Measurements from ENCODE around the gene WDR18. TPM values are rescaled to one million over a fixed set of nuclear protein-coding genes. Genes with fewer than 3 reads are reported as not detected.

The WDR18 gene
- total and polyA plus RNA-seq, 2 donors from 2014 or later = 40.3 to 77.2 TPM

GRCh38 chr19:1016647-1017114 is 32.5 kb downstream of the WDR18 start:
- no peaks in the 10 kb centered on the region for H3K27me3 ChIP-seq (ENCODE audit: control insufficient read depth, insufficient read depth, low read length)
- H3K9me3 ChIP-seq (ENCODE audit: control insufficient read depth in 2 of 3, insufficient read depth in 1 of 3, low read length in 3 of 3) = no peaks in the 10 kb centered on the region
- H3K4me3 ChIP-seq (ENCODE audit: low read length in 3 of 3) = no peak overlapping the region
- DNase-seq (peak in 1 of 5 donors; percentile 82), FAIRE-seq (no peak)
- intact Hi-C loops (cut with DNase I) = no loop called here
- H3K9ac ChIP-seq (ENCODE audit: low read length in 3 of 3) = no peak overlapping the region
- TF ChIP-seq, protein P1, sequence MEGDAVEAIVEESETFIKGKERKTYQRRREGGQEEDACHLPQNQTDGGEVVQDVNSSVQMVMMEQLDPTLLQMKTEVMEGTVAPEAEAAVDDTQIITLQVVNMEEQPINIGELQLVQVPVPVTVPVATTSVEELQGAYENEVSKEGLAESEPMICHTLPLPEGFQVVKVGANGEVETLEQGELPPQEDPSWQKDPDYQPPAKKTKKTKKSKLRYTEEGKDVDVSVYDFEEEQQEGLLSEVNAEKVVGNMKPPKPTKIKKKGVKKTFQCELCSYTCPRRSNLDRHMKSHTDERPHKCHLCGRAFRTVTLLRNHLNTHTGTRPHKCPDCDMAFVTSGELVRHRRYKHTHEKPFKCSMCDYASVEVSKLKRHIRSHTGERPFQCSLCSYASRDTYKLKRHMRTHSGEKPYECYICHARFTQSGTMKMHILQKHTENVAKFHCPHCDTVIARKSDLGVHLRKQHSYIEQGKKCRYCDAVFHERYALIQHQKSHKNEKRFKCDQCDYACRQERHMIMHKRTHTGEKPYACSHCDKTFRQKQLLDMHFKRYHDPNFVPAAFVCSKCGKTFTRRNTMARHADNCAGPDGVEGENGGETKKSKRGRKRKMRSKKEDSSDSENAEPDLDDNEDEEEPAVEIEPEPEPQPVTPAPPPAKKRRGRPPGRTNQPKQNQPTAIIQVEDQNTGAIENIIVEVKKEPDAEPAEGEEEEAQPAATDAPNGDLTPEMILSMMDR (IDR thresholded peaks at IDR 0.05; ENCODE audit: borderline replicate concordance, extremely low read depth, insufficient read depth) = no peak
- H3K27ac ChIP-seq (ENCODE audit: low read depth in 2 of 2, low read length in 2 of 2) = peak overlapping the region in 1 of 2 donors; percentile 11
- H3K4me1 ChIP-seq (ENCODE audit: control insufficient read depth in 2 of 3, insufficient read depth in 2 of 3, low read depth in 1 of 3, low read length in 3 of 3) = peaks cover 0 to 46% (median 8%) of the 10 kb centered on the region in 3 donors
- H3K36me3 ChIP-seq (ENCODE audit: control insufficient read depth in 2 of 3, insufficient read depth in 3 of 3, low read length in 3 of 3) = peaks cover 0 to 10% (median 0%) of the 10 kb centered on the region in 3 donors

DNA sequence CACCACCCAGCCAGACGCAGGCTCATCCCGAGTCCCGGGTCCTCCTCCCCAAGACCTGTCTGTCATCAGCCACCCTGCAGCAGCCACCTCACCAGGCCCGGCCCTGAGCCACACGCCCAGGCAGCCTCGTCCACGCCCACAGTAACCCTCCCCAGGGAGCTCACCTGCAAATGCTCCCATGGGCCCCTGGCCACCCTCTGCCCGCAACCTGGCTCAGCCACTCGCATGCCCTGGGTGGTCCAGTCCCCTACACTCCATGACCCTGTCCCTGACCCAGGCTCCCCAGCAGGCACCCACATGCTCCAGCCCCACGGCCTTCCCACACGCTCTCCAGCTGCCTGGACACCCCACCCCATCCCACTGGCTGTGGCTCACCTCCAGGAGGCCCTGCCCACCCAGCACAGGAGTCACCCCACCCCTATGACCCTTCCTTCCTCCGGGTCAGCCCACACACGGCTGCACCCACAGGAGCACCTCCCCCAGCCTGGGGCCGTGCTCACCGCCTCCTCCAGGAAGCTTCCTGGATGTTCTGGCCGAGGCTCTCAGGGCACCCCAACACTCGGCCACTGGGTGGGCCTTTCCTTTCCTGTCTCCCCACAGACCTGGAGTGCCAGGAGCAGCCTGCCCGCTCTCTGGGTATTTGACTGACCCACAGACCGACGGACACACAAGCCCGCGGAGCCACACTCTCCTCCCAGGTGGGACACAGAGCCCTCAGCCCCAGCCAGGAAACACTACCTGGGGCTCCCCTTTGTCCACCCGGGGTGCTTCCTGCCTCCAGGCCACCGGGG is 33.2 kb downstream of the WDR18 start:
- DNase-seq (peak in 2 of 5 donors; percentile 67 to 84), FAIRE-seq (no peak)
- no peak overlapping the region for H3K4me3 ChIP-seq (ENCODE audit: low read length in 3 of 3)

GRCh38 chr19:1017906-1018305 is 33.8 kb downstream of the WDR18 start:
- no peaks in the 10 kb centered on the region for H3K9me3 ChIP-seq (ENCODE audit: control insufficient read depth in 2 of 3, insufficient read depth in 1 of 3, low read length in 3 of 3)
- H3K4me1 ChIP-seq (ENCODE audit: control insufficient read depth in 2 of 3, insufficient read depth in 2 of 3, low read depth in 1 of 3, low read length in 3 of 3) = peaks cover 0 to 46% (median 8%) of the 10 kb centered on the region in 3 donors
- no peak for DNase-seq
- no peaks in the 10 kb centered on the region for H3K27me3 ChIP-seq (ENCODE audit: control insufficient read depth, insufficient read depth, low read length)
- intact Hi-C loops (cut with DNase I) = no loop called here
- TF ChIP-seq, protein P1 (IDR thresholded peaks at IDR 0.05; ENCODE audit: borderline replicate concordance, extremely low read depth, insufficient read depth) = no peak
- H3K9ac ChIP-seq (ENCODE audit: low read length in 3 of 3) = no peak overlapping the region
- no peak overlapping the region for H3K27ac ChIP-seq (ENCODE audit: low read depth in 2 of 2, low read length in 2 of 2)
- H3K36me3 ChIP-seq (ENCODE audit: control insufficient read depth in 2 of 3, insufficient read depth in 3 of 3, low read length in 3 of 3) = peaks cover 0 to 9% (median 0%) of the 10 kb centered on the region in 3 donors
- no peak overlapping the region for H3K4me3 ChIP-seq (ENCODE audit: low read length in 3 of 3)
- FAIRE-seq = no peak

More for the DNA sequence above, 33.2 kb downstream of the WDR18 start:
- intact Hi-C loops (cut with DNase I) = no loop called here
- peaks cover 0 to 10% (median 0%) of the 10 kb centered on the region in 3 donors for H3K36me3 ChIP-seq (ENCODE audit: control insufficient read depth in 2 of 3, insufficient read depth in 3 of 3, low read length in 3 of 3)
- TF ChIP-seq, protein P1 (IDR thresholded peaks at IDR 0.05; ENCODE audit: borderline replicate concordance, extremely low read depth, insufficient read depth) = no peak
- no peaks in the 10 kb centered on the region for H3K27me3 ChIP-seq (ENCODE audit: control insufficient read depth, insufficient read depth, low read length)
- no peak overlapping the region for H3K9ac ChIP-seq (ENCODE audit: low read length in 3 of 3)
- H3K4me1 ChIP-seq (ENCODE audit: control insufficient read depth in 2 of 3, insufficient read depth in 2 of 3, low read depth in 1 of 3, low read length in 3 of 3) = peaks cover 0 to 46% (median 8%) of the 10 kb centered on the region in 3 donors
- peak overlapping the region in 1 of 2 donors; percentile 11 for H3K27ac ChIP-seq (ENCODE audit: low read depth in 2 of 2, low read length in 2 of 2)
- no peaks in the 10 kb centered on the region for H3K9me3 ChIP-seq (ENCODE audit: control insufficient read depth in 2 of 3, insufficient read depth in 1 of 3, low read length in 3 of 3)
